ENCODE data around the gene DBF4.

The DBF4 gene

GRCh38 chr7:87926581-87927461 lies 50.5 kb downstream of the DBF4 start:
- peak overlapping the region; percentile 23; the same call in 1 of the 2 replicates for H3K9ac ChIP-seq (ENCODE audit: low read length)
- H3K27me3 ChIP-seq (ENCODE audit: low read depth, low read length), result no peaks in the 10 kb centered on the region
- H3K9me3 ChIP-seq (ENCODE audit: insufficient read depth, low read length), result no peaks in the 10 kb centered on the region
- H3K4me3 ChIP-seq (ENCODE audit: low read length), result peak overlapping the region; percentile 34; the same call in 1 of the 2 replicates
- peak overlapping the region; percentile 70 for H3K4me2 ChIP-seq (ENCODE audit: low read length)
- H3K36me3 ChIP-seq (replicated peaks; ENCODE audit: low read depth, low read length), result no peaks in the 10 kb centered on the region
- H4K20me1 ChIP-seq (ENCODE audit: insufficient read depth, low read length), result no peaks in the 10 kb centered on the region
- H3K27ac ChIP-seq (ENCODE audit: low read length), result 0 out of 2 replicates have a peak overlapping the region, but pooled peaks have one; percentile 3
- peak overlapping the region; percentile 48 for H2AFZ ChIP-seq (ENCODE audit: low read depth, low read length)
- no peaks in the 10 kb centered on the region for H3K79me2 ChIP-seq (ENCODE audit: low read length)
- H3K4me1 ChIP-seq (ENCODE audit: low read length), result peaks cover 19% of the 10 kb centered on the region
- TF ChIP-seq, protein P1, sequence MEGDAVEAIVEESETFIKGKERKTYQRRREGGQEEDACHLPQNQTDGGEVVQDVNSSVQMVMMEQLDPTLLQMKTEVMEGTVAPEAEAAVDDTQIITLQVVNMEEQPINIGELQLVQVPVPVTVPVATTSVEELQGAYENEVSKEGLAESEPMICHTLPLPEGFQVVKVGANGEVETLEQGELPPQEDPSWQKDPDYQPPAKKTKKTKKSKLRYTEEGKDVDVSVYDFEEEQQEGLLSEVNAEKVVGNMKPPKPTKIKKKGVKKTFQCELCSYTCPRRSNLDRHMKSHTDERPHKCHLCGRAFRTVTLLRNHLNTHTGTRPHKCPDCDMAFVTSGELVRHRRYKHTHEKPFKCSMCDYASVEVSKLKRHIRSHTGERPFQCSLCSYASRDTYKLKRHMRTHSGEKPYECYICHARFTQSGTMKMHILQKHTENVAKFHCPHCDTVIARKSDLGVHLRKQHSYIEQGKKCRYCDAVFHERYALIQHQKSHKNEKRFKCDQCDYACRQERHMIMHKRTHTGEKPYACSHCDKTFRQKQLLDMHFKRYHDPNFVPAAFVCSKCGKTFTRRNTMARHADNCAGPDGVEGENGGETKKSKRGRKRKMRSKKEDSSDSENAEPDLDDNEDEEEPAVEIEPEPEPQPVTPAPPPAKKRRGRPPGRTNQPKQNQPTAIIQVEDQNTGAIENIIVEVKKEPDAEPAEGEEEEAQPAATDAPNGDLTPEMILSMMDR (IDR thresholded peaks at IDR 0.05; ENCODE audit: low read depth, low read length), result peak; percentile 54
- TF ChIP-seq EZH2phosphoT487 (IDR thresholded peaks at IDR 0.05; ENCODE audit: low read depth), result no peak

- Histone ChIP-seq H3K9me3 (ENCODE audit: insufficient read depth, low read length) (no peaks in the 10 kb centered on the region), H3K79me2 (ENCODE audit: low read length) (peaks cover 6% of the 10 kb centered on the region; the same call in 1 of the 2 replicates), H3K27me3 (ENCODE audit: low read depth, low read length) (no peaks in the 10 kb centered on the region), H2AFZ (ENCODE audit: low read depth, low read length) (peak overlapping the region; percentile 96), H3K4me3 (ENCODE audit: low read length) (peak overlapping the region; percentile 82), H3K4me2 (ENCODE audit: low read length) (peak overlapping the region; percentile 85), H3K36me3 (replicated peaks; ENCODE audit: low read depth, low read length) (no peaks in the 10 kb centered on the region), H3K27ac (ENCODE audit: low read length) (peak overlapping the region; percentile 17), H3K4me1 (ENCODE audit: low read length) (peaks cover 5% of the 10 kb centered on the region; the same call in 1 of the 2 replicates), H4K20me1 (ENCODE audit: insufficient read depth, low read length) (no peaks in the 10 kb centered on the region), H3K9ac (ENCODE audit: low read length) (peak overlapping the region; percentile 53)
- no peak for TF ChIP-seq EZH2phosphoT487 (IDR thresholded peaks at IDR 0.05; ENCODE audit: low read depth)
- TF ChIP-seq, protein P1 (IDR thresholded peaks at IDR 0.05; ENCODE audit: low read depth, low read length), result no peak
These were observed 57.3 kb downstream of the DBF4 start for GRCh38 chr7:87933605-87933952.

DNA sequence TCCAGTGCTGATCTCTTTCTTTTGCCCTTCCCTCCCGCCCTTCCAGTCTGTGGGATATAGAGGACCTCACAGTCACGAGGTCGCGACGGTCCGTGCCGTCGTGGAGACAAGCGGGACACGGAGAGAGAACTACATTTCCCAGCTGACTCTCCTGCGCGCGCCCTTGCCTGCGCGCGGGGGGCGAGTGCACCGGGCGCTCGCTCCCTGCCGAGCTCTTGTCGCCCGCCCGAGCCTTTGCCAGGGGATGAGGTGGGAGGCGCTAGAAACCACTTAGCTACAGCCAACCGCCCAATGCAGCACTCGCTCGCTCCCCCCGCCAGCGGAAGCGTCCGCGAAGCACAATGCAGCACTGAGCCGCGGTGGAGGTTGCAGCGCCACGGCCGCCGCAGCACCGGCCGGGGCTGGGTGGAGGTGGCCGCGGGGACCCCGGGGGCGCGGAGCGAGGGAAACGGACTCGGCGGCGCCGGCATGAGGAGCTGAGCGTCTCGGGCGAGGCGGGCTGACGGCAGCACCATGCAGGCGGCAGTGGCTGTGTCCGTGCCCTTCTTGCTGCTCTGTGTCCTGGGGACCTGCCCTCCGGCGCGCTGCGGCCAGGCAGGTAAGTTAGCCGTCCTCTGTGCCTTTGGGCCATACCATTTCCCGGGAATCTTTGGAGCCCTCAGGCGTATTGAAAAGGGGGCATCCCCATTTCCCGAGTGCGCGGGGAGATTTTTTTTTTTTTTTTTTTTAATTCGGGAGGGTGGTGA lies 57.8 kb downstream of the DBF4 start, which contains the start of gene ADAM22:
ADAM22 (plus strand) TSS at position 299 of the 746 bp plus-strand sequence; CDS start at position 514, 215 bp downstream.
- H3K79me2 ChIP-seq (ENCODE audit: low read length), result peaks cover 6% of the 10 kb centered on the region; the same call in 1 of the 2 replicates
- H2AFZ ChIP-seq (ENCODE audit: low read depth, low read length), result peak within 1 kb of the TSS; percentile 99
- peak within 1 kb of the TSS; percentile 82 for H3K4me3 ChIP-seq (ENCODE audit: low read length)
- H3K27me3 ChIP-seq (ENCODE audit: low read depth, low read length), result no peaks in the 10 kb centered on the region
- no peak for TF ChIP-seq EZH2phosphoT487 (IDR thresholded peaks at IDR 0.05; ENCODE audit: low read depth)
- TF ChIP-seq, protein P1 (IDR thresholded peaks at IDR 0.05; ENCODE audit: low read depth, low read length), result peak; percentile 37
- peaks cover 3% of the 10 kb centered on the region for H3K36me3 ChIP-seq (replicated peaks; ENCODE audit: low read depth, low read length)
- peak within 1 kb of the TSS; percentile 36 for H3K27ac ChIP-seq (ENCODE audit: low read length)
- H4K20me1 ChIP-seq (ENCODE audit: insufficient read depth, low read length), result no peaks in the 10 kb centered on the region
- H3K9ac ChIP-seq (ENCODE audit: low read length), result peak within 1 kb of the TSS; percentile 86
- no peaks in the 10 kb centered on the region for H3K9me3 ChIP-seq (ENCODE audit: insufficient read depth, low read length)
- H3K4me2 ChIP-seq (ENCODE audit: low read length), result peak within 1 kb of the TSS; percentile 88
- peaks cover 5% of the 10 kb centered on the region; the same call in 1 of the 2 replicates for H3K4me1 ChIP-seq (ENCODE audit: low read length)

Data from OCI-LY3 (cell line).